ENCODE measurements around the gene NDUFS5. TPM values are rescaled to one million over a fixed set of nuclear protein-coding genes. Genes with fewer than 3 reads are reported as not detected.
"Not testable (repeated sequence)": the region's sequence is repeated elsewhere in the genome, so short reads cannot be mapped to it uniquely, and the experiment has no call there.

NDUFS5 gene
- polyA plus RNA-seq, 1 donor, result 249 TPM

- no peak for DNase-seq
Measured at GRCh38 chr1:39006287-39006686, 19.9 kb upstream of the NDUFS5 start.

GRCh38 chr1:39006726-39007645 lies 19.2 kb upstream of the NDUFS5 start:
- DNase-seq, result no peak

- DNase-seq, result not testable (repeated sequence)
Measured at GRCh38 chr1:39014956-39015355, 11.2 kb upstream of the NDUFS5 start.

GRCh38 chr1:39016604-39017171 lies 9.5 kb upstream of the NDUFS5 start:
- DNase-seq, result no peak

- DNase-seq, result no peak
Measured at GRCh38 chr1:39017266-39017665, 8.9 kb upstream of the NDUFS5 start.

- not testable (repeated sequence) for DNase-seq
Measured at GRCh38 chr1:39020494-39020893, 5.7 kb upstream of the NDUFS5 start.

- no peak for DNase-seq
Measured at GRCh38 chr1:39021426-39021825, 4.7 kb upstream of the NDUFS5 start.

- DNase-seq, result no peak
Measured at GRCh38 chr1:39023140-39023539, 3.0 kb upstream of the NDUFS5 start.

GRCh38 chr1:39026866-39027507 lies 837 bp downstream of the NDUFS5 start:
- DNase-seq, result no peak

- DNase-seq, result no peak
Measured at GRCh38 chr1:39034114-39034654, 8.0 kb downstream of the NDUFS5 start.

GRCh38 chr1:39036678-39037077 lies 10.5 kb downstream of the NDUFS5 start:
- no peak for DNase-seq

- DNase-seq, result no peak
Measured at GRCh38 chr1:39043513-39043912, 17.4 kb downstream of the NDUFS5 start.

- no peak for DNase-seq
Measured at GRCh38 chr1:39044762-39045161, 18.6 kb downstream of the NDUFS5 start.

- DNase-seq, result no peak
Measured at GRCh38 chr1:39045231-39045630, 19.1 kb downstream of the NDUFS5 start.

GRCh38 chr1:39046613-39047210 lies 20.6 kb downstream of the NDUFS5 start:
- no peak for DNase-seq

- DNase-seq, result no peak
Measured at GRCh38 chr1:39047374-39048229, 21.5 kb downstream of the NDUFS5 start.

- no peak for DNase-seq
Measured at GRCh38 chr1:39048745-39049370, 22.7 kb downstream of the NDUFS5 start.

GRCh38 chr1:39050001-39050400 lies 23.9 kb downstream of the NDUFS5 start:
- DNase-seq, result no peak

GRCh38 chr1:39051193-39051850 lies 25.2 kb downstream of the NDUFS5 start:
- not testable (repeated sequence) for DNase-seq

GRCh38 chr1:39051956-39052355 lies 25.8 kb downstream of the NDUFS5 start:
- no peak for DNase-seq

All from left kidney (tissue), 2 donors.